Vagina (tissue), 2 donors: Measurements from ENCODE around the gene GRM4.

Experiments used
- CTCF ChIP-seq, 3 experiments: fragments of 450-650 bp in 2 of 3; fragments of 200-600 bp in 1 of 3; sonication (generic) in 1 of 3; IDR thresholded peaks; one replicate each; pipeline ENCODE4 v1.5.1; 2017 to 2019; ENCODE audit warnings: antibody characterized with exemption in 3 of 3, mild to moderate bottlenecking in 2 of 3, moderate library complexity in 2 of 3
- POLR2A ChIP-seq, 2 donors: fragments of 450-650 bp; IDR thresholded peaks; one replicate each; pipeline ENCODE4 v1.6.1; 2017; ENCODE audit warnings: antibody characterized with exemption in 2 of 2, mild to moderate bottlenecking in 2 of 2, moderate library complexity in 2 of 2
- POLR2AphosphoS5 ChIP-seq, 2 donors: sonication (generic); formaldehyde crosslinking; IDR thresholded peaks; one replicate each; pipeline ENCODE4 v1.9.0; 2017; ENCODE audit warnings: antibody characterized with exemption in 2 of 2, mild to moderate bottlenecking in 2 of 2, low read depth in 1 of 2; ENCODE audit not compliant: insufficient read depth in 1 of 2

- TF ChIP-seq POLR2AphosphoS5 (IDR thresholded peaks at IDR 0.05; ENCODE audit: insufficient read depth in 1 of 2, low read depth in 1 of 2) = no peak
- no peak for TF ChIP-seq POLR2A (IDR thresholded peaks at IDR 0.05)
- TF ChIP-seq CTCF (IDR thresholded peaks at IDR 0.05) = no peak
Observed at GRCh38 chr6:34138914-34139510, 6.9 kb downstream of the GRM4 start.
